Measurements from ENCODE around the gene ME2.

The ME2 gene

GRCh38 chr18:50896093-50896492 is 17.2 kb downstream of the ME2 start:
- no peak overlapping the region for H3K4me3 ChIP-seq (ENCODE audit: low read length)
- DNase-seq (ENCODE audit: low read depth): no peak
- TF ChIP-seq CTCF (conservative IDR thresholded peaks at IDR 0.05; ENCODE audit: low read depth, low read length): no peak

- DNase-seq (ENCODE audit: low read depth): no peak
- H3K4me3 ChIP-seq (ENCODE audit: low read length): no peak overlapping the region
- no peak for TF ChIP-seq CTCF (conservative IDR thresholded peaks at IDR 0.05; ENCODE audit: low read depth, low read length)
Observed at GRCh38 chr18:50898919-50899318, 20.0 kb downstream of the ME2 start.

- no peak for DNase-seq (ENCODE audit: low read depth)
- no peak overlapping the region for H3K4me3 ChIP-seq (ENCODE audit: low read length)
- TF ChIP-seq CTCF (conservative IDR thresholded peaks at IDR 0.05; ENCODE audit: low read depth, low read length): no peak
Observed at GRCh38 chr18:50902797-50903196, 23.9 kb downstream of the ME2 start.

- no peak for TF ChIP-seq CTCF (conservative IDR thresholded peaks at IDR 0.05; ENCODE audit: low read depth, low read length)
Observed at GRCh38 chr18:50906843-50907242, 27.9 kb downstream of the ME2 start.

GRCh38 chr18:50909261-50909660 is 30.3 kb downstream of the ME2 start:
- DNase-seq (ENCODE audit: low read depth): no peak
- H3K4me3 ChIP-seq (ENCODE audit: low read length): no peak overlapping the region
- TF ChIP-seq CTCF (conservative IDR thresholded peaks at IDR 0.05; ENCODE audit: low read depth, low read length): no peak

More at GRCh38 chr18:50906843-50907242, 27.9 kb downstream of the ME2 start:
- DNase-seq (ENCODE audit: low read depth): no peak
- H3K4me3 ChIP-seq (ENCODE audit: low read length): no peak overlapping the region

- H3K4me3 ChIP-seq (ENCODE audit: low read length): no peak overlapping the region
- no peak for TF ChIP-seq CTCF (conservative IDR thresholded peaks at IDR 0.05; ENCODE audit: low read depth, low read length)
- DNase-seq (ENCODE audit: low read depth): no peak
Observed at GRCh38 chr18:50911006-50911405, 32.1 kb downstream of the ME2 start.

- peak; percentile 16 for DNase-seq (ENCODE audit: low read depth)
- H3K4me3 ChIP-seq (ENCODE audit: low read length): no peak overlapping the region
- no peak for TF ChIP-seq CTCF (conservative IDR thresholded peaks at IDR 0.05; ENCODE audit: low read depth, low read length)
Observed at GRCh38 chr18:50917021-50917420, 38.1 kb downstream of the ME2 start.

Measured in retinal pigment epithelial cell (primary cell).